Measurements from ENCODE around the gene RYR1. TPM values are rescaled to one million over a fixed set of nuclear protein-coding genes. Genes with fewer than 3 reads are reported as not detected.

Gene RYR1
- total RNA-seq, 1 donor from 2014 or later = 0.12 TPM

DNA sequence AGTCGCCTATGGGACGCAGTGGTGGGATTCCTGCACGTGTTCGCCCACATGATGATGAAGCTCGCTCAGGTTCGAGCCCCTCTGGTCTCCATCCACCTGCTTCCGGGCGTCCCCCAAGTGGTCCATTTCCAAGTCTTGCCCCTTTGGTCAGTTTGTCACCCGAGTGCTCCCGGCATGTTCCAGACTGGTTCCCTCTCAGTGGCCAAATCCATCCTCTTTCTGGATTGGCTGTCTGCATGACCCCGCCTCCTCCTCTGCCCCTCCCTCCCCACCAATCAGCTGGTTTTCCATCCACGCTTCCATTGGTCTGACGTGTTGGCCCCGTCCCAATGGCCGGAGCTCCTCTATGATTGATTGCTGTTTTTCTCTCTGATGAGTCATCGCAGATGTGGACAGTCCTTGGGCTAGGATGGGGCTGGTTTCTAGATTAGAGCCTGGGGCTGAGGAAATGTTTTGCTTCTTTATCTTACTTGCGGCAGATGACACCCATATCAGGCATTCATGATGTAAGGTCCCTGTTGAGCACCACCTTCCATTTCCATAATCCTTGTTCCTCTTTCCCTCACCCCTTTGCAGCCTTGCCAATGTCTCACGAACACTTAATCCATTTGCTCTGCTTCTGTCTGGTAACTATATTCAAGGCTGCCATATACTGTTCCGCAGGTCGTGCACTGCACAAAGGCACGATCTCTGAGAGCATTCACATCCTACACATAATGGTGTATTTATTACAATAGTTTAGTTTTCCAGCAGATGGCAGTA lies 110.5 kb downstream of the RYR1 start:
- peak; percentile 72 for TF ChIP-seq CTCF (conservative IDR thresholded peaks at IDR 0.05; ENCODE audit: low read depth, low read length)
- no peak for DNase-seq (ENCODE audit: low read depth)
- H3K4me3 ChIP-seq (ENCODE audit: low read depth, low read length) = peak overlapping the region; percentile 37

- H3K4me3 ChIP-seq (ENCODE audit: low read depth, low read length) = peak overlapping the region; percentile 21
- DNase-seq (ENCODE audit: low read depth) = no peak
- TF ChIP-seq CTCF (conservative IDR thresholded peaks at IDR 0.05; ENCODE audit: low read depth, low read length) = no peak
Measured at GRCh38 chr19:38544569-38545315, 111.3 kb downstream of the RYR1 start.

- no peak for DNase-seq (ENCODE audit: low read depth)
- no peak overlapping the region for H3K4me3 ChIP-seq (ENCODE audit: low read depth, low read length)
- no peak for TF ChIP-seq CTCF (conservative IDR thresholded peaks at IDR 0.05; ENCODE audit: low read depth, low read length)
Measured at GRCh38 chr19:38545596-38545995, 112.1 kb downstream of the RYR1 start.

DNA sequence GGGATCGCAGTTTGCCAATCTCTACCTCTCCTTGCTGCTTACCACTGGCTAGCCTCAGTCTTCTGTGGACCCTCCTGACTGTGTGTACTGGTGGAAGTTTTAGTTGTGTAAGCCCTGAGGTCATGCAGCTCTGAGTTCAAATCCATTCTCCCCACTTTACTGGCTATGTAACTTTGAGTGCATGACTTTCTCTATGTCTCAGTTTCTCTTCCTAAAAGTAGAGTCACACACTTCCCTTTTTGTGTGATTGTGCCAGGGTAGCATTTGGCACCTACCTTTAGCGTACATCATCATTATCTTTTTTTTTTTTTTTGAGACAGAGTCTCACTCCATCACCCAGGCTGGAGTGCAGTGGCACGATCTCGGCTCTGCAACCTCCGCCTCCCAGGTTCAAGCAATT lies 113.9 kb downstream of the RYR1 start:
- no peak for DNase-seq (ENCODE audit: low read depth)
- H3K4me3 ChIP-seq (ENCODE audit: low read depth, low read length) = no peak overlapping the region
- no peak for TF ChIP-seq CTCF (conservative IDR thresholded peaks at IDR 0.05; ENCODE audit: low read depth, low read length)

- DNase-seq (ENCODE audit: low read depth) = no peak
- no peak for TF ChIP-seq CTCF (conservative IDR thresholded peaks at IDR 0.05; ENCODE audit: low read depth, low read length)
- H3K4me3 ChIP-seq (ENCODE audit: low read depth, low read length) = no peak overlapping the region
Measured at GRCh38 chr19:38549061-38549460, 115.6 kb downstream of the RYR1 start.

- no peak for DNase-seq (ENCODE audit: low read depth)
- no peak overlapping the region for H3K4me3 ChIP-seq (ENCODE audit: low read depth, low read length)
- no peak for TF ChIP-seq CTCF (conservative IDR thresholded peaks at IDR 0.05; ENCODE audit: low read depth, low read length)
Measured at GRCh38 chr19:38549942-38550341, 116.5 kb downstream of the RYR1 start.

Data from epithelial cell of proximal tubule (primary cell).